Measurements from ENCODE around the gene DCXR. TPM values are rescaled to one million over a fixed set of nuclear protein-coding genes. Genes with fewer than 3 reads are reported as not detected.

Gene DCXR
- total and polyA plus RNA-seq, 2 donors (not counting 1 experiment from before 2014, with no cell fraction given): 63.9 to 143 TPM

- WGBS (ENCODE audit: insufficient coverage): 93% methylated on average over 20 of the region's 24 CpGs
- Histone ChIP-seq H3K79me2 (ENCODE audit: control insufficient read depth, insufficient read depth, low read length) (no peaks in the 10 kb centered on the region), H2AFZ (ENCODE audit: insufficient read depth, low read depth, low read length, poor library complexity, severe bottlenecking) (no peak overlapping the region), H3K27me3 (replicated peaks in 1 of 4; ENCODE audit: control extremely low read depth in 1 of 4, control insufficient read depth in 3 of 4, insufficient read depth in 4 of 4, low read length in 3 of 4) (no peaks in the 10 kb centered on the region), H3K4me2 (replicated peaks; ENCODE audit: low read depth, low read length, poor library complexity, severe bottlenecking) (no peak overlapping the region), H3K27ac (ENCODE audit: low read length in 2 of 2) (no peak overlapping the region), H3K36me3 (replicated peaks in 1 of 2; ENCODE audit: control extremely low read depth in 1 of 2, control insufficient read depth in 1 of 2, extremely low read depth in 1 of 2, insufficient read depth in 2 of 2, low read length in 1 of 2) (peaks cover 0 to 9% of the 10 kb centered on the region in 2 experiments), H4K20me1 (ENCODE audit: control insufficient read depth, insufficient read depth, low read length, poor library complexity, severe bottlenecking) (peaks cover 4% of the 10 kb centered on the region), H3K9ac (ENCODE audit: low read length) (no peak overlapping the region), H3K4me1 (ENCODE audit: control insufficient read depth in 2 of 2, insufficient read depth in 2 of 2, low read length in 2 of 2) (peaks cover 0 to 5% of the 10 kb centered on the region in 2 donors), H3K9me3 (ENCODE audit: control extremely low read depth in 1 of 3, control insufficient read depth in 2 of 3, insufficient read depth in 1 of 3, low read length in 2 of 3) (no peaks in the 10 kb centered on the region), H3K4me3 (ENCODE audit: control extremely low read depth in 1 of 5, extremely low read depth in 1 of 5, insufficient read depth in 1 of 5, low read depth in 2 of 5, low read length in 4 of 5) (no peak overlapping the region)
- POLR2A ChIA-PET: interaction anchor here (0.6 kb wide), 1 partner anchor 91 kb away, joined by 5 read pairs; no protein-coding TSS in a partner anchor
- intact Hi-C loops (cut with micrococcal nuclease): no loop called here
- H3K4me1 Mint-ChIP-seq: peaks cover 2% of the 10 kb centered on the region
- H3K4me3 Mint-ChIP-seq: no peak overlapping the region
- no peak for ATAC-seq (ENCODE audit: low read depth)
- no peak for TF ChIP-seq EZH2 (IDR thresholded peaks at IDR 0.05; ENCODE audit: borderline replicate concordance, insufficient read depth, low read depth, low read length, poor library complexity, severe bottlenecking)
- TF ChIP-seq, protein P1, sequence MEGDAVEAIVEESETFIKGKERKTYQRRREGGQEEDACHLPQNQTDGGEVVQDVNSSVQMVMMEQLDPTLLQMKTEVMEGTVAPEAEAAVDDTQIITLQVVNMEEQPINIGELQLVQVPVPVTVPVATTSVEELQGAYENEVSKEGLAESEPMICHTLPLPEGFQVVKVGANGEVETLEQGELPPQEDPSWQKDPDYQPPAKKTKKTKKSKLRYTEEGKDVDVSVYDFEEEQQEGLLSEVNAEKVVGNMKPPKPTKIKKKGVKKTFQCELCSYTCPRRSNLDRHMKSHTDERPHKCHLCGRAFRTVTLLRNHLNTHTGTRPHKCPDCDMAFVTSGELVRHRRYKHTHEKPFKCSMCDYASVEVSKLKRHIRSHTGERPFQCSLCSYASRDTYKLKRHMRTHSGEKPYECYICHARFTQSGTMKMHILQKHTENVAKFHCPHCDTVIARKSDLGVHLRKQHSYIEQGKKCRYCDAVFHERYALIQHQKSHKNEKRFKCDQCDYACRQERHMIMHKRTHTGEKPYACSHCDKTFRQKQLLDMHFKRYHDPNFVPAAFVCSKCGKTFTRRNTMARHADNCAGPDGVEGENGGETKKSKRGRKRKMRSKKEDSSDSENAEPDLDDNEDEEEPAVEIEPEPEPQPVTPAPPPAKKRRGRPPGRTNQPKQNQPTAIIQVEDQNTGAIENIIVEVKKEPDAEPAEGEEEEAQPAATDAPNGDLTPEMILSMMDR (IDR thresholded peaks at IDR 0.05): no peak
- H3K27me3 Mint-ChIP-seq: no peaks in the 10 kb centered on the region
- DNase-seq: no peak
- no peak overlapping the region for H3K27ac Mint-ChIP-seq
- no peaks in the 10 kb centered on the region for H3K9me3 Mint-ChIP-seq (ENCODE audit: insufficient read depth)
- CTCF ChIA-PET: interaction anchor here (1.1 kb wide), 1 partner anchor 56 kb away, joined by 3 read pairs; no protein-coding TSS in a partner anchor
These were observed 22.1 kb downstream of the DCXR start for GRCh38 chr17:82015311-82015971.

DNA sequence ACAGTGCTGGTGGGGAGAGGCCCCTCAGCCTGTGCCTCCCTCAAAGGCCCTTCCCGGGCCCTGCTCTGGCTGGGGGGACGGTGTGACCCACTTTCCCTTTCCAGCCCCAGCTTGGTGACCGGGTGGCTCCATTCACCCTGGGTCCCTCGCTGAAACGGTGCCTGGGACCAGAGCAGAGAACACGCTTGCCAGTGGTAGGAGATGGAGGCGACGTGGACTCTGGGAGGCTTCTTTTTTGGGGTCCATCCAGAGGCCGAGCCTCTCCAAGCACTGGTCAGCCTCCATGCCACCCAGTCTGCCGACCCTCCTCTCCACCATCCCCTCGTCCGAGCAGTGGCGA is 22.6 kb downstream of the DCXR start:
- Histone ChIP-seq H3K36me3 (replicated peaks in 1 of 2; ENCODE audit: control extremely low read depth in 1 of 2, control insufficient read depth in 1 of 2, extremely low read depth in 1 of 2, insufficient read depth in 2 of 2, low read length in 1 of 2) (peaks cover 0 to 9% of the 10 kb centered on the region in 2 experiments), H3K4me3 (ENCODE audit: control extremely low read depth in 1 of 5, extremely low read depth in 1 of 5, insufficient read depth in 1 of 5, low read depth in 2 of 5, low read length in 4 of 5) (no peak overlapping the region), H3K4me1 (ENCODE audit: control insufficient read depth in 2 of 2, insufficient read depth in 2 of 2, low read length in 2 of 2) (peaks cover 0 to 2% of the 10 kb centered on the region in 2 donors), H3K27ac (ENCODE audit: low read length in 2 of 2) (no peak overlapping the region), H3K4me2 (replicated peaks; ENCODE audit: low read depth, low read length, poor library complexity, severe bottlenecking) (no peak overlapping the region), H3K9ac (ENCODE audit: low read length) (no peak overlapping the region), H3K27me3 (replicated peaks in 1 of 4; ENCODE audit: control extremely low read depth in 1 of 4, control insufficient read depth in 3 of 4, insufficient read depth in 4 of 4, low read length in 3 of 4) (no peaks in the 10 kb centered on the region), H3K79me2 (ENCODE audit: control insufficient read depth, insufficient read depth, low read length) (no peaks in the 10 kb centered on the region), H2AFZ (ENCODE audit: insufficient read depth, low read depth, low read length, poor library complexity, severe bottlenecking) (no peak overlapping the region), H3K9me3 (ENCODE audit: control extremely low read depth in 1 of 3, control insufficient read depth in 2 of 3, insufficient read depth in 1 of 3, low read length in 2 of 3) (no peaks in the 10 kb centered on the region), H4K20me1 (ENCODE audit: control insufficient read depth, insufficient read depth, low read length, poor library complexity, severe bottlenecking) (no peaks in the 10 kb centered on the region)
- intact Hi-C loops (cut with micrococcal nuclease): no loop called here
- no peaks in the 10 kb centered on the region for H3K27me3 Mint-ChIP-seq
- no peaks in the 10 kb centered on the region for H3K9me3 Mint-ChIP-seq (ENCODE audit: insufficient read depth)
- H3K27ac Mint-ChIP-seq: no peak overlapping the region
- TF ChIP-seq EZH2 (IDR thresholded peaks at IDR 0.05; ENCODE audit: borderline replicate concordance, insufficient read depth, low read depth, low read length, poor library complexity, severe bottlenecking): no peak
- TF ChIP-seq, protein P1 (IDR thresholded peaks at IDR 0.05): no peak
- H3K4me3 Mint-ChIP-seq: no peak overlapping the region
- DNase-seq (no peak), ATAC-seq (ENCODE audit: low read depth) (no peak)
- WGBS (ENCODE audit: insufficient coverage): 89% methylated on average over 7 of the region's 13 CpGs
- POLR2A ChIA-PET: no interaction called here
- CTCF ChIA-PET: no interaction called here
- H3K4me1 Mint-ChIP-seq: peaks cover under 1% of the 10 kb centered on the region

Measured in B cell (primary cell).